BJ (cell line): Measurements from ENCODE around the gene PMVK. TPM values are rescaled to one million over a fixed set of nuclear protein-coding genes. Genes with fewer than 3 reads are reported as not detected.

ENCODE experiments used
- CTCF ChIA-PET: fragments of 350-600 bp; formaldehyde crosslinking; extraction: SDS; loops from one replicate; lab custom pipeline; 2021; ENCODE audit warnings: antibody characterized with exemption, inconsistent platforms; lab: Yijun Ruan, JAX
- POLR2A ChIA-PET: fragments of 300-600 bp; sonication (Branson Sonifier 250); formaldehyde crosslinking; extraction: SDS; loops from one replicate; lab custom pipeline; 2021; ENCODE audit warnings: antibody characterized with exemption; lab: Charles Lee
- DNase-seq: peaks from one replicate; pipeline ENCODE4 v3.0.0-alpha.2; 2011; ENCODE audit warnings: low read depth
- H3K27me3 ChIP-seq: 2 replicates; pipeline ENCODE4 v1.6.0; 2011; ENCODE audit warnings: low read length; ENCODE audit not compliant: control insufficient read depth, insufficient read depth
- H3K36me3 ChIP-seq: 2 replicates; pipeline ENCODE4 v1.5.1; 2011; ENCODE audit warnings: low read length; ENCODE audit not compliant: control insufficient read depth, insufficient read depth
- H3K4me3 ChIP-seq: 2 replicates; pipeline ENCODE4 v1.5.1; 2011; ENCODE audit warnings: low read depth, mild to moderate bottlenecking, control low read depth, low read length
- CTCF ChIP-seq: IDR thresholded peaks from 2 replicates; pipeline ENCODE4 v1.5.1; 2011; ENCODE audit warnings: low read depth, mild to moderate bottlenecking, control low read depth, inconsistent platforms, low read length, moderate library complexity; ENCODE audit not compliant: insufficient read depth
- polyA plus RNA-seq: library from polyadenylated mRNA; depleted of rRNA; stranded (reverse); fragments of >200 nt; gene quantifications from 2 replicates; pipeline ENCODE4 v1.2.3, GENCODE V29; 2011

Gene PMVK
- polyA plus RNA-seq, 1 experiment, result 38.4 TPM

- Histone ChIP-seq H3K27me3 (no peaks in the 10 kb centered on the region), H3K36me3 (no peaks in the 10 kb centered on the region), H3K4me3 (peak overlapping the region; percentile 83)
- TF ChIP-seq CTCF, result peak; percentile 40
- DNase-seq, result peak; percentile 61
- CTCF ChIA-PET, result interaction anchor here (0.6 to 1.9 kb wide), 15 partner anchors 11 to 603 kb away, joined by 3 to 6 read pairs (median 4); partner anchors contain the start of genes ADAM15 and PBXIP1
- POLR2A ChIA-PET, result interaction anchor here (0.7 to 1.2 kb wide), 2 partner anchors 35 to 345 kb away, joined by 3 to 5 read pairs; no protein-coding TSS in a partner anchor
Observed at GRCh38 chr1:154937085-154937987, 817 bp upstream of the PMVK start.

GRCh38 chr1:154935749-154936554 lies 567 bp downstream of the PMVK start:
- POLR2A ChIA-PET, result interaction anchor here (0.5 to 0.6 kb wide), 3 partner anchors 14 to 67 kb away, joined by 3 to 4 read pairs (median 4); no protein-coding TSS in a partner anchor
- no peak for TF ChIP-seq CTCF
- H3K4me3 ChIP-seq, result peak overlapping the region; percentile 83

GRCh38 chr1:154934358-154934948 lies 2.1 kb downstream of the PMVK start:
- no peak for DNase-seq
- POLR2A ChIA-PET, result no interaction called here
- Histone ChIP-seq H3K27me3 (no peaks in the 10 kb centered on the region), H3K36me3 (no peaks in the 10 kb centered on the region), H3K4me3 (no peak overlapping the region)
- no peak for TF ChIP-seq CTCF
- CTCF ChIA-PET, result interaction anchor here (0.6 kb wide), 1 partner anchor 1169 kb away, joined by 4 read pairs; no protein-coding TSS in a partner anchor

More at GRCh38 chr1:154935749-154936554, 567 bp downstream of the PMVK start:
- CTCF ChIA-PET, result interaction anchor here (0.6 to 1.9 kb wide), 16 partner anchors 8 to 946 kb away, joined by 3 to 6 read pairs (median 4); partner anchors contain the start of genes ADAM15, PBXIP1 and RPS27
- no peak for DNase-seq
- no peaks in the 10 kb centered on the region for H3K27me3 ChIP-seq
- H3K36me3 ChIP-seq, result no peaks in the 10 kb centered on the region

- no peak for TF ChIP-seq CTCF
- ChIA-PET POLR2A (no interaction called here), CTCF (interaction anchor here (0.7 to 1.3 kb wide), 2 partner anchors 12 to 386 kb away, joined by 3 to 5 read pairs; no protein-coding TSS in a partner anchor)
- DNase-seq, result no peak
- Histone ChIP-seq H3K36me3 (no peaks in the 10 kb centered on the region), H3K4me3 (no peak overlapping the region), H3K27me3 (no peaks in the 10 kb centered on the region)
Observed at GRCh38 chr1:154931940-154932487, 4.5 kb downstream of the PMVK start.
